Fibroblast of skin of right quadriceps (primary cell): ENCODE data around the gene HSDL1.

Experiments used
- DNase-seq: peaks from one replicate; pipeline ENCODE4 v3.0.0-alpha.2; 2013

Gene HSDL1

DNA sequence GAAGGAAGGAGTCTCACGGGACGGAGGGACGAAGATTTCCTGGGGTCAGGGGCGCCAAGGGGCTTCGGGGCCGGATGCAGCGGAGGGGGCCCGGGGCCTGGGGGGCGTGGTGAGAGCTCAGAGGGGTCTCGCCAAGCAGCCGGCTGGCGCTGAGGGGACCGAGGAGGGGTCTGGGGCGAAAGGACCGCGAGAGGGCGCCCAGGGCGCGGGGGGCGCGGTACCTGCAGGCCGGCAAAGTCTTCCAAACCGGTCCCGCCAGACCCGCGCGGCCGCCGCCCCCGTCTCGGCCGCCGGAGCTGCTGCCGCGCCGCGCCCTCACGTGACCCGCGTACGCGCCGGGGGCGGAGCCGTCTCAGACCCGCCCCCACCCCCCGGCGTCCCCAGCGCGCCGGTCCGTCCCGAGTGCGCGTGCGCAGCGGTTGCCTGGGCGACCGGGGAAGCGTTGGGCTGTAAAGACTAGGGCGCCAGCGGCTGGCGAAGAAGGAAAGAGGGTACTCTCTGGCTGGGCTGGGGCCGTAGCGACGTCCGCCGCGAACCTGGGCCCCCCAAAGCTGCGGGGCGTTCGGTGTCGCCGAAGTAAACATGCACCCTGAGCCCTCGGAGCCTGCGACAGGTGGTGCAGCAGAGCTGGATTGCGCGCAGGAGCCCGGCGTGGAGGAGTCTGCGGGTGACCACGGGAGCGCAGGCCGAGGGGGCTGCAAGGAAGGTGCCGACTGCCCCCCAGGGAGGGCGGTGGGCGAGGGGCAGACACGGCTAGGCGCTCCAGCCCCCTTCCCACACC lies at the start of gene HSDL1, which contains the start of gene DNAAF1:
TSS of gene HSDL1 (minus strand) at position 319 of the 781 bp plus-strand sequence. CDS start 13,856 bp downstream, outside the sequence.
TSS of gene DNAAF1 (plus strand) at position 450 of the 781 bp plus-strand sequence. CDS start at position 583, 133 bp downstream.
- DNase-seq, result peak; percentile 85

DNA sequence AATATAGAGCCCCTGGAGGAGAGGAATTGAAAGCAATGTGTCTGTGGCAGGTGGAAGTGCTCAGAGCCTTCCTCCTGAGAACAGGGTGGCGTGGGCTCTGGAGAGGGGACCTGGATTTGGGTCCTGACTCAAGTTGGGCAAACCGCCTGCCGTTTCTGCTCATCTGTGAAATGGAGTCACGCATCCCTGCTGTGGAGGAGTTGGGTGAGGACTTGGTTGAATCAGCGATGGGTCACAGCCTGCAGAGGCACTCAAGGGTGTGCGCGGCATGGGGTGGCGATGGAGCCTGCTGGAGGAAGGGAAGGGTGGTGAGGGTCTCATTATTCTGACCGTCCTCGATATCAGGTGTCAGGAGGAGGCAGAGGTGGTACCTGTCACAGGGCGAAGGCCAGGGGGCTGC lies 49.0 kb upstream of the HSDL1 start:
- no peak for DNase-seq

DNA sequence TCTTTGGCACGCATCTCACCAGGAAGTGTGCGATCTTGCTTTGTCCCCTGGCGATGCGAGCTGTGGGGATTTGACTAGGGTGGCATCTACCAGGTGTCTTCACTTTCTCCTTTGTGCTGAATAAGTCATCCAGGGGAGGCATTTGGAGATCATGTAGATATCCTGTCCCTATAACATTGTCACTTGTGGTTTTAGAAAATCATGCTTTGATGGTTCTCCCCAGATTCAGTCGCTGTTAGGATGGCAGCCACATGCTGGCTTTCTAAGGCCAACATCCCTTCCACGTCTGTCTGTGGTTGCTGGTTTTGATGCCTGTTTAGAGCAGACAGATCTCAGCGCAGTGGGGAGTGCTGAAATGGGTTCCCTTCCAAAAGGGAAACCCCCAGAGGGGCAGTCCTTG lies 48.5 kb upstream of the HSDL1 start:
- DNase-seq, result no peak

DNA sequence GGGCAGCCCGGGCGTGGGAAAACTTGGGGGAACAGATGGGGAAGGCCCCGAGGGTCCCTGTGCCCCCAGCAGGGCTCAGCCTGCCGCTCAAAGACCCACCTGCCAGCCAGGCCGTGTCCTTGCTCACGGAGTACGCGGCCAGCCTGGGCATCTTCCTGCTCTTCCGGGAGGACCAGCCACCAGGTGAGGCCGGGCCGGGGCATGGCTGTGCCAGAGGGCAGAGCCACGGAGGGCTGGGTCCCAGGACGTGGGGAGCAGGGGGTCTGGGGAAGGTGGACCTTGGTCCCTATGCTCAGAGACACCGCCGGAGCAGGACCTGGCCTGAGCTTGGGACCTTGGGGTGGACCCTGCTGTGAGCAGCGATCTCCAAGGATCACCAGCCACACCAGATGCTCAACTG lies 46.5 kb upstream of the HSDL1 start:
- DNase-seq, result no peak

DNA sequence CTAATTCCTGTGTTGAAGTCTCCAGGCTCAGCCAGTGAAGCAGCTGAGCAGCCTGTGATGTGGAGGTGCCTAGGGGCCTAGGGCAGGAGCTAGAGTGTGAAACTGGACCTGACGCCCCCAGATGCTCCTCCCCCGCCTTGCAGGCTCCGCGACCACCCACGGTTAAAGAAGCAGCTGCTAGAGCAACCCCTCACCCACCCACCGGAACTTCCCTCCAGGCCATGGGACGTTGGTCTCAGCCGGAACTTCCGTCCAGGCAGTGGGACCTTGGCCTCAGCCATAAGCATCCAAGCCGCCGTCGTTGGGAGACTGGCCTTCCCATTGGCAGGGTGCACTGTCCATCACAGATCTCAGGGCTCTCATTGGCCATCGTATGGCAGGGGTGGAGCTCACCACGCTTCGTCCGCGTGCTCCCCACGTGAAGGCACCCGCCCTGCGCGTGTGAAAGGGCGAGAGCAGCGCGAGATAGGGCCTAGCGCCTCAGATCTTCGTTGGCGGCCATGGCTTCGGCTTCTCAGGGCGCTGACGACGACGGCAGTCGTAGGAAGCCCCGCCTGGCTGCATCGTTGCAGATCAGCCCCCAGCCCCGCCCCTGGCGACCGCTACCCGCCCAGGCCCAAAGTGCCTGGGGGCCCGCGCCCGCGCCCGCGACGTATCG lies 45.9 kb upstream of the HSDL1 start, which contains the start of gene ADAD2:
TSS of gene ADAD2 (plus strand) at position 427 of the 658 bp plus-strand sequence. CDS start at position 501, 74 bp downstream.
- DNase-seq, result no peak

DNA sequence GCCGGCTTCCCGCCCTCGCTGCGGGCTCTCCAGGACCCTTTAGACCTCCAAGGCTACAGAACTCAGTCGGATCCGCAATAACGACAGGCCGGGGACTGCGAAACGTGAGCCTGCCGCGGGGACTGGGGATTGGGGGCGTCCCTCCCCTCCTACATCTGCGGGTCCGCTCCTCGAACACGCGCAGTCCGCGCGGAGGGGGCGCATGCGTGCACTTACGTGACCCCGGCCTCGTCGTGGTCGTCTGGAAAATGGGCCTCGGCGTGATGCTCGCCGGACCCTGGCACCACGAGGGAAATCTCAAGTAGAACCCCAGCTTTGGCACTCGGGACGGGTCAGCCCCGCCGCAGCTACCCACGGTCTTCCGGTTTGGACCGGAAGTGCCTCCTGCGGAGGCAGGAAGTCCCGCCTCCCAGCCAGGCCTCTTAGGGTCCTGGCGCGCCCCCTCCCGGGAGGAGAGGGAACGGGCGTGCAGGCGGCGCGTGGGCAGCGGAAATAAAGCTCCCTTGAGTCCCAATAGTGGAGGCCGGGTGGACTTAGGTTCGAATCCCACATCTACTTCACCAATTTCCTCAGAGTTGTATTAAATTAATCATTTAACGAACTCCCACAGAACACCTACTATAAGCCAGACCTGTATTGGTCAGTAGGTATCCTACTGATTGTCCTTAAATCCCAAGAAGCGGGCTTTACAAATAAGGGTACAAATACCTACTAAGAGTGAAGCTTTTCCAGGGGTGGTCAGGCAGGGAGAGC lies 41.9 kb upstream of the HSDL1 start, which contains the start of gene TAF1C:
TSS of gene TAF1C (minus strand) at position 373 of the 753 bp plus-strand sequence. CDS start 2,069 bp downstream, outside the sequence.
- DNase-seq, result peak; percentile 92

DNA sequence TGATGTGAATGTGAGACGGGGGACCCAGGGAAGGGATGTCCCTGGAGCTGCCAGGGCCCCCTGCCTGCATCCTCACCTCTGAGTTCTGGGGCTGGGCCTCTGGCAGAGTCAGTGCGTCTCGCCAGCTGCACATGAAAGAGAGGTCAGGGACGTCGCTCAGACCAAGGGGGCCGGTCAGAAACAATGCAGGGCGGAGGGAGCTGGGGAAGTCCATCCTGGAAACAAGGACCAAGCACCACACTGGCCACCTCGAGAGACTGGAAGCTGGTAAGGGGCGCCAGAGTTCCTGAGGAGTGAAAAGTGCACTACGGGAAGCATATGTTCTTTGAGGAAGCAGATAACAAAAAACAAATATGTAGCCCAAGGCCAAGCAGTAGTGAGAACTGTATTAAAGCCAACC lies 39.8 kb upstream of the HSDL1 start:
- no peak for DNase-seq

DNA sequence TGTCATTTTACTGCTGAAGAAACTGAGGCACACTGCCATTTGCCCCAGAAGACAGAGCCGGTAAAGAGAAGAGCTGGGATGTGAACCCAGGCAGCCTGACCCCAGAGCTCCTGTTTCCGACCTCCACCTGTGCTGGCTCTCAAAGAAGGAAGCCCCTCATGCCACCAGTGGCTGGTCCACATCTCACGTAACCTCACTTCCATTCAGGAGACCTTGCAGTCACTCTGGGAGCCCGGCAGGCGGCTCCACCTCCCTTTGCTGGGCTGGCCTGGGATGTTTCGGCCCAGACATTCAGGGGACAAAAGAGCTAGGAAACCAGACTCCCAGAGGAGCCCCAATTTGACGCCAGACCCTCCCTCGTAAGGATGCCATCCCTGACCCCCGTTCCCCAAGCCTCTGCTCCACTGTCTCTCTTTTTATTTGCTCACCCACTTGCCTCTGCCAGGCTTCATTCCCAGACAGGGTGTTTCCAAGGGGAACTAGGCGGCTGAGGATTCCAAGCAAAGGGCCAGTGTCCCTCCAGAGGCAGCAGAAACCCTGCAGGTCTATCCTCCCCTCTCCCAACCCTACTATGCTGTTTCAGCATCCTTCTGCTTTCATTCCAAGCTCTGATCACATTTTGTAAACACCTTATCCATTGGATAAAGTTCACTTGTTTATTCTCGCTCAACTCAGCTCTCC lies 39.1 kb upstream of the HSDL1 start:
- no peak for DNase-seq

DNA sequence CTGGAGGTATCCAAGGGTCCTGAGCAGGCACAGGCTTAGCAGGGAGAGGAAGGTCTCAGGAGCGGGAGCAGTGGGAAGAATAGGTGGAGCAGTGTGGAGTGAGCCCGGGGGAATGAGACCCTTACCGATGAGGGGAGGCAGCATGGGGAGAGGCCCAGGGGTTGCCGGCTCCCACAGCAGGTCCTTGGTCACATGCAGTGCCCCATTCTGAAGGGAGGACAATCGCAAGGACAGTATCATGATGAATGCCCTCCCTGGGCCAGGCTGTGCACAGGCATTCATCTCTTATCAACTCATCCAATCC lies 38.5 kb upstream of the HSDL1 start:
- no peak for DNase-seq

DNA sequence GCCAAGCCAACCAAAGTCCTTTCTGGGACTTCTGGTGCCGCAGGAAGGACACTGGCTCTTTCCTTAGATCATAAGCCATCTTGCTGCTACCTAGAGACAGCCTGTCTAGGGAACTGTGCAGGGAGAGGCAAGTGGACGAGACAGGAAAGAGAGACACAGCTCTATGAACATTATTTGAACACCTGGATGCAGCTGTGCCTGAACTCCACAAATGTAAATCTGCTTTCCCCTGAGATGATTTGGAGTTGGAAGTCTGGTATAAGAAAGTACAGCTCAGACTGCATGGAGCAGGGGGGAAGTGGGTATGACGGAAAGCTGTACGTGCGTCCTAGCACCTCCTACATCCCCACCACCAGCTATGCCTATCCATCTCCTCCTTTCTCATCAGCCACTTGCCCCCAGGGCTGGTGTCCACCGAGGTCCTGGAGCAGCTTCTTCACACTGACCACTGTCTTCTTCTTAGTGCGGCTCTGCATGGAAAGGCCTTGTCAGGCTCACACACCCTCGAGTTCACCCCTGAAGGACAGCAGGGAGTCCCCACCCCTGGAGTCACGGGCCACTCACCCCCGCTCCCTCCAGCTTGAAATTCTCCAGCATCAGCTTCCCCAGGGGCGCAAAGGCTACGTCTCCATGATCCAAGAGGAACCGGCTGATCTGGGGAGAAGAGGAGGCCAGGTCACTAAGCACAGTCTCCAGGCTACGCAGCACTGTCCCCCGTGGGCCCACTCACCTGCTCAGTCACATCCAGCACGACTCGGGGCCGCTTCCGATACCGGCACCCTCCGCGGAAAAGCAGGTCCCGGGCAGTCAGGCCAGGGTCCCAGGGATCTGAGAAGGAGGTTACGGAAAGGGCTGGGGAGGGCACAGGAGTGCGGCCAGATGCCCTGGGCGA lies 37.9 kb upstream of the HSDL1 start:
- no peak for DNase-seq

DNA sequence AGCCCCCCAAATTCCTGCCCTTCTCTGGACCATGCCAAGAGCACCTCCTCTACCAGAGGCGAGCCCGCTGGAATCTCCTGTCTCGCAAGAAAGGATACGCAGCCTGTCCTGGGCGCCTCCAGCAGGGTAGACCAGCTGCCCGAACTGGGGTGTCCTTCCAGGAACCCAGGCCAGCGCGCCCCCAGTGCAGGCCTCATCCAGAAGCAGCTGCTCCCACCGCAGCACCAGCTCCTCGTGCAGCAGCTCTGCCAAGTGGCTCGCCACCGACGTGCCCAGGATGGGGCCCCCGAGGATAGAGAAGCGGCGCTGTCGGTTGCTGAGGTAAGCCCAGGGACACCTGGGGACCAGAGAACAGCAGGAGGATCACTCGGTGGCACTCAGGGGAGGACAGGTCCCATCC lies 37.1 kb upstream of the HSDL1 start:
- no peak for DNase-seq

DNA sequence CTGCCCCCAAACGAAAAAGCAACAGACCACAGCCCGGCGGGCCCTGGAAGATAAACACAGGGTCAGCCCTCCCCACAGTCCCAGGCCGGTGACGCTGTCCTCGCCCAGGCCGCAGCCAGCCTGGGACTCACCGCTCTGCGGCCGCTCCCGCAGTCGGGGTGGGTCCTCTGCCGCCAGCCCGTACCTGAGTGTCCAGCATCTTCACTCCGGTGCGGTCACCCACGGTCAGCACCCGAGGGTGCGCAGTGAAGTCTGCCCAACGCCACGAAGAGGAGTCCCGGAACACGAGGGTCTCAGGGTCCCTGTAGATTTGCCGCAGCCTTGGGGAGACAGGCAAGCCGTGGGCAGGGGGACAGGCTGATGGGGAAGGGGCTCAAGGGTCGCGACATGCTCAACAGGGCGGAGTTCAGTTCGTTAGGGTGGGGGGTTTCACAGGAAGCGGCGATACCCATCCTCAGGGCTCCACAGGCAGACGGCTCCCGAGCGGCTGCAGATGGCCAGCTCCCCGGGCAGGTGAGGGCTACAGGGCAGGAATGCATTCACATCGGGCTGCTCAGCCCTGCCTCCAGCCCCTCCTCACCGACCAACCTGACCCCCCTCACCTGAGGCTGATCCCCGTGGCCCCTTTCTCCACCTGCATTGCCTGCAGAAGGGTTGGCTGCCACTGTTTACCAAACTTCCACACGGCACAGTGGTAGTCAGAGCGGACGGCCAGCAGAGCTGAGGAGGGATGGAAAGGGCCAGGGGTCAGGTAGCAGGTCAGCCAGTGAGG lies 36.4 kb upstream of the HSDL1 start:
- no peak for DNase-seq

DNA sequence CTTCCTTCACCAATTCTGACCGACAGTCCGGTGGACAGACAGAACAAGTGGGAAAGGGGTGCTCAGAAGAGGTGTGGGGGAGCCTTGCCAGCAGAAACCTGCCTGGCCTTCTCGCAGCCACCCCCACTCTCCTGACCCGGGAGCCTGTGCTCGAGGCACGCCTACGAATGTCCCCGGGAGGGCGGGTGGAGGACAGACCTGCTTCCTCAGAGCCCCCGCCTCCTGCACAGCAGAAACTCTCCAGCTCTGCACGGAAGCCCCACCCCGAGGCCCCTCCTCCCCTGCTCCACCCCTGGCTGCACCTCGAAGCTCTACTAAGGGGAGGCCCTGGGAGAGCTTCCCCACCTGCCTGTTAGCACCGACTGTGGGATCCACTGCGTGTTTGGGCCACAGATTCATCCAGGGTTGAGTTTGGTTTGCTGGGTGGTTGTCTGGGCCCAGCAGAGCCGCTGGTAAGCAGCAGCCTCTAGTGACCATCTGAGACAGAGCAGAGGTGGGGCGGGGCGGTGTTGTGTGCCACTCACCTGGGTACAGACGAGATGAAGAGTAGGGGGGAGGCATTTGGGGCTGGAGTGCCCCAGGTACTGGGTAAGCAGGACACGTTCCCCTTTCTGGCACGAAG lies 35.7 kb upstream of the HSDL1 start:
- DNase-seq, result no peak

DNA sequence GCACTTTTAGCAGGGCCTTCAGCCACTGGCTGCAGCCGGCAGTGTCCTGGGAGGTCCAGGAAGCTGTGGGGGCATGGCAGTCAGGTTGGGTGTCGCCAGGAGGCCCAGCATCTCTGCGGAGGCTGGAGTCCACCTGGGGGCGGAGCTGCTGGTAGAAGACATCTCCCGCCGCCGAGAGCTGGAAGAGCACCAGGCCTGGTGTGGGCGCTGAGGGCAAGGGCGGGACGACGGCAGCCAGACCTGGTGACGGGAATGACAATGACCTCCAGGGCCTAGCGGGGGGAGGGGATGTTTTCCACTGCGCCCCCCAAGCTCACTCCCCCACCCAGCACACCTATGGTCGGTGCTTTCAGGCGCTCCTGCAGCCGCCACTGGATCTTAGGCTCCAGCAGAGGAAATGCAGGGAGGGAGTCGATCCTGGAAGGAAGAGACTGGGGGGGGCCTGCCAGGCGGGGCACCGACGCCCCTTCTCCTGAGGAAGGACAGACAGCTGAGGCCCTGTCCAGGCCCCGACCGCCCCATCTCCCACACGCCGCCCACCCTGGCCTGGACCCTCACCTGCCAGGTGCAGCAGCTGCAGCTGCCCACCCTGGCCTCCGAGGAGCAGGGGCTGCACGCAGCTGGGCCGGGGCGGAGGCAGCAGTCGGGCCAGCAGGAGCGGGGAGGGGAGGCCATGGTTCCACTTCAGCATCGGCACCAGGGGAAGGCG lies 34.8 kb upstream of the HSDL1 start:
- DNase-seq, result no peak

DNA sequence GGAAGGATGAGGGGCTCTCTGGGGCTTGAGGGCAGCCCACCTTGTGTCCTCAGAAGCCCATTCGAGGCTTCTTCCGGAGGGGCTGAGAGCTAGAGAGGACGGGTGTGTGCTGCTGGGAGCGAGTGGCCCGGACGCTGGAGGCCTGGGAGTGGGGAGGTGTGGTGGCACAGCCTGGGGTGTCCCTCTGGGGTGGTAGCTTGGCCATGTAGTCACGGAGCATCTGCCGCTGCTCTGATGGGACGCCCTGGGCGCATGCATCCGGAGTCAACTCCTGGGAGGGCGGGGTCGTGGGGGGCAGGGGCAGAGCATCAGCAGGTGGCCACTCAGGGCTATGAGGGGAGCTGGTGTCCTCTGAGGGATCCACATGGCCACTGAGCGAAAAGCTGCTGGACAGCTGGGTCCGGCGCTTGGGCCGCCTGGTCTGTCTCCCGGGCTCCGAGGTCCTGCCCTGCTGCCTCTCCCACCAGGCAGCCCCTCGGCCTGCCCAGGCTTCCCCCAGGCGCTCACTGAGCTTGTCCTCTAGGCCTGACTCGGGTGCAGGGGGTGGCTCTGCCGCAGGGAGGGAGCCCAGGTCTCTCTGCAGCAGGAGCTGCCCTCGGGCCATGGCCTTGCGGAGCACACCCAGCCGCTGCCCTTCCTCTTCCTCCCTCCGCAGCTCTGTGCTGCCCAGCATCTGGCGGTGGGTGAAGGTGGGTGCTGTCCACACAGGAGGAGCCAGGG lies 34.1 kb upstream of the HSDL1 start:
- DNase-seq, result no peak

DNA sequence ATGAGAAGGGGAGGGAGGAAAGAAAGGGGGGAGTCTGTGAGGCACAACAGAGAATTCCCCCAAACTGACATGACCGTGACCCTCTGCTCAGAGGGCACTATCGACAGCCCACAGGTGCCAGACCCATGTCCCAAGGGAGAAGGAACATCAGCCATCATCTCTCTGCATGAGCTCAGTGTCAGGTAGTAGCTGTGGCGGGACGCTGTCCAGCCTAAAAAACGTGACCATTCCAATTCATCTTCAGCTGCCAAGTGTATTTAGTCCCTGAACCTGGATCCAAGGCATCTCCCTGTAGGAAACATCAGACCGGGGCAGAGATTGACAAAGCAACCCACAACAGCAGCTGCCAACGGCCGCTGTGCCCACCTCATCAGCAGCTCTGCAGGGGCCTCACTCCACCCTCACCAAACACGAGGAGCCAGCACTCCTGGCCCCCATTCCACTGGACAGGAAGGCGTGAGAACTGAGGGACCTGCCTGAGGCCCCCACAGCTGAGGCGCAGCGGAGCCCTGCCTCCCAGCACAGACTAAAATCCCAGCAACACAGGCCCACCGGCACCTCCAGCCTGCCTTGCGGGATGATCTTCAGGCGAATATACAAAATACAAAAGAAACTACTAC lies 33.3 kb upstream of the HSDL1 start:
- no peak for DNase-seq

DNA sequence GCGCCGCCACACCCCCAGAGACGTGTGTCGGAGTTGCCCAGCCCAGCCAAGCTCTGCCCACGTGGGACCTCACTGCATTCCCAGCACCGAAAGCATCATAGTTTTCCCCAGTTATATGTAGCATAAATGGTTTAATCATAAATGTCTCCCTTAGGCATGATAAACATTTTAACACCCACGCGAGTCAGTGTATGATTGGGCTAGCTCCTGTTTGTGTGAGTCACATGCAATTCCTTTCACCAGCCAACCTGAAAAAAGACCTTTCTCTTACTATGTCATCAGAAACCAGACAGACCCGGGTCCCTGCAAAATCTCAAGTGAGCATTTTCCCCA lies 32.7 kb upstream of the HSDL1 start:
- DNase-seq, result peak; percentile 72

DNA sequence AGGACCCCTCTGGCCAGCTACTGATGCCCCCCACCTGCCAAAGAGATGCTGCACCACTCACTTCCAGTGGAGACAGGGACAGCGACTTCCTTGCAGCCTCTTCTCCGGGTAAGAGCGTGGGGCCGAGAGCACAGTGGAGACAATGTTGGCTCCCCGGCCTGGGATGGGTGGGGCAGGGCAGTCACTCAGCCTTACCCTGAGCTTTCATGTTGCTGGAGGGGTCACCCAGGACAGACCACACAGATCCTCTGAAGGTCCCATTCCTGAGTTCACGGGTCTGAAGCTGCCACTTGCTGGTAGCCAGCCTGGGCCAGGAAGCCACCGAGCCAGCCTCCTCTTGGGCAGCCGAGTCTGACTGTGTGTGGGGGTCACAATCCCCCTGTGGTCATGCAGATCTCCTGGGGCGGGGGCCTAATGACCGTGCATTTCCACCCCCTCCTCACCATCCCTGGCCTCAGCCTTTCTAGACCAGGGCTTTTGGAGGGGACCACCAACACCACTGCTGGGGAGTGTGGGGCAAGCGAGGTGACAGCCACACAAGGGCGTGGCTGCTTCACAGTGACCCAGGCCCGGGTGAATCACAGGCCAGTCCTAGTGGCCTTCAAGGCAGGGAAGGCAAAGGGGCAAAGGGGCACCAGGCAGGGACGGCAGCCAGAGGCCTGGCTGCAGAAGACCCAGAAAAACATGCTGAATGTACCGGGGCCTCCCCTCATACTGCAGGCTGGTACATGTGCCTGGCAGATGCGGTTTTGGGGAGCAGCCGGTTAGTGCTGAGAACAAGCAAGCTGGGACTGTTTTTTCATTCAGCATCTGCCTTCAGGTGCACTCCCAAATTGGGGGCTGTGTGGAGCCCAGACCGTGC lies 31.4 kb upstream of the HSDL1 start:
- no peak for DNase-seq
